ENCODE measurements around the gene GPALPP1.

GRCh38 chr13:44952671-44953070, 36.7 kb upstream of the GPALPP1 start:
- TF ChIP-seq POLR2A (IDR thresholded peaks at IDR 0.05; ENCODE audit: low read length) (no peak), GATA1 (IDR thresholded peaks at IDR 0.05; ENCODE audit: low read depth, low read length) (no peak)
